Activated T-cell treated with anti-CD3 and anti-CD28 coated beads, Interleukin-2, amount 50 U/mL, for 24 hours (primary cell): ENCODE results near the gene PI4KA.
"Not testable (repeated sequence)": the region's sequence is repeated elsewhere in the genome, so short reads cannot be mapped to it uniquely, and the experiment has no call there.

Experiments
- DNase-seq: peaks from one replicate; pipeline ENCODE4 v3.0.0-alpha.2; 2020
- H3K27ac Mint-ChIP-seq: 2 replicates; pipeline ENCODE4 v1.8.0; 2020; ENCODE audit warnings: mild to moderate bottlenecking, mixed read lengths
- H3K27me3 Mint-ChIP-seq: 2 replicates; pipeline ENCODE4 v1.8.0; 2020; ENCODE audit warnings: mixed read lengths
- H3K36me3 Mint-ChIP-seq: 2 replicates; pipeline ENCODE4 v1.8.0; 2020; ENCODE audit warnings: low read depth, mixed read lengths
- H3K4me1 Mint-ChIP-seq: 2 replicates; pipeline ENCODE4 v1.8.0; 2020; ENCODE audit warnings: low read depth, mixed read lengths
- H3K4me3 Mint-ChIP-seq: 2 replicates; pipeline ENCODE4 v1.8.0; 2020; ENCODE audit warnings: mild to moderate bottlenecking, moderate library complexity, mixed read lengths
- H3K9me3 Mint-ChIP-seq: 2 replicates; pipeline ENCODE4 v1.8.0; 2020; ENCODE audit warnings: mixed read lengths

The PI4KA gene

DNA sequence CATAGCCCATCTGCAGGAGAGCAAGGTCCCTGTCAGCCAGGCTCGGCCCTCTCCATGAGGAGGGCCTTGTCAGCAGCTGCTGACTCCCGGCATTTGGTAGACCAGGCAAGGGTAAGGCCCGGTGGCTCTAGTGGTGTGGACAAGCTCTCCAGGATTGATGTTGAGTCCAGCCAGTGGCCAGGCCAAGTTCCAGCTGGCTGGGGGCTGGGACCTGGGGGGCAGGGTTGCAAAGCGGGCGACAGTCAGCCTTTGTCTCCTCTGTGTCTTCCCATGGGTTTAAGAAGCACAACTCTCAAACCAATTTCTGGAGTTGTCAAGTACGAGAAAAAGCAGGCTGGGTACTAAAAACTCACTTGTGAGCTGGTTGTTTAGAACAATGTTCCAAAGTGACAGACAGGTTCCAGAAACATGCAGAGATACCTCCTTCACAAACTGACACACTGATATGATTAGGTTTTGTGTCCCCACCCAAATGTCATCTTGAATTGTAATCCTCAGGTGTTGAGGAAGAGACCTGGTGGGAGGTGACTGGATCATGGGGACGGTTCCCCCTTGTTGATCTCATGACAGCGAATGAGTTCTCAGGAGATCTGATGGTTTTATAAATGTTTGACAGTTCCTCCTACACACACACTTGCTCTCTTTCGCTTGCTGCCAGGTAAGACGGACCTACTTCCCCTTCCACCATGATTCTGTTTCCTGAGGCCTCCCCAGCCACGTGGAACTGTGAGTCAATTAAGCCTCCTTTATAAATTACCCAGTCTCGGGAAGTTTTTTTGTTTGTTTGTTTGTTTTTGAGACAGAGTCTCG is 137.0 kb downstream of the PI4KA start:
- DNase-seq, result no peak
- no peaks in the 10 kb centered on the region for H3K9me3 Mint-ChIP-seq
- no peaks in the 10 kb centered on the region for H3K4me1 Mint-ChIP-seq
- peaks cover 58% of the 10 kb centered on the region for H3K36me3 Mint-ChIP-seq
- H3K27me3 Mint-ChIP-seq, result no peaks in the 10 kb centered on the region
- no peak overlapping the region for H3K4me3 Mint-ChIP-seq
- peak overlapping the region; percentile 3 for H3K27ac Mint-ChIP-seq

GRCh38 chr22:20720692-20721408 is 137.8 kb downstream of the PI4KA start:
- peaks cover 55% of the 10 kb centered on the region for H3K36me3 Mint-ChIP-seq
- H3K4me1 Mint-ChIP-seq, result no peaks in the 10 kb centered on the region
- no peaks in the 10 kb centered on the region for H3K9me3 Mint-ChIP-seq
- no peak overlapping the region for H3K4me3 Mint-ChIP-seq
- DNase-seq, result no peak
- H3K27me3 Mint-ChIP-seq, result no peaks in the 10 kb centered on the region
- H3K27ac Mint-ChIP-seq, result no peak overlapping the region

- not testable (repeated sequence) for DNase-seq
Observed at GRCh38 chr22:20718727-20719126, 139.9 kb downstream of the PI4KA start.

GRCh38 chr22:20717981-20718380 is 140.6 kb downstream of the PI4KA start:
- peaks cover 62% of the 10 kb centered on the region for H3K36me3 Mint-ChIP-seq
- H3K4me1 Mint-ChIP-seq, H3K27me3 Mint-ChIP-seq, H3K9me3 Mint-ChIP-seq, DNase-seq, H3K4me3 Mint-ChIP-seq, H3K27ac Mint-ChIP-seq: not testable (repeated sequence)

More at GRCh38 chr22:20718727-20719126, 139.9 kb downstream of the PI4KA start:
- not testable (repeated sequence) for H3K9me3 Mint-ChIP-seq, H3K27ac Mint-ChIP-seq, H3K4me3 Mint-ChIP-seq, H3K27me3 Mint-ChIP-seq, H3K4me1 Mint-ChIP-seq
- peaks cover 57% of the 10 kb centered on the region for H3K36me3 Mint-ChIP-seq

DNA sequence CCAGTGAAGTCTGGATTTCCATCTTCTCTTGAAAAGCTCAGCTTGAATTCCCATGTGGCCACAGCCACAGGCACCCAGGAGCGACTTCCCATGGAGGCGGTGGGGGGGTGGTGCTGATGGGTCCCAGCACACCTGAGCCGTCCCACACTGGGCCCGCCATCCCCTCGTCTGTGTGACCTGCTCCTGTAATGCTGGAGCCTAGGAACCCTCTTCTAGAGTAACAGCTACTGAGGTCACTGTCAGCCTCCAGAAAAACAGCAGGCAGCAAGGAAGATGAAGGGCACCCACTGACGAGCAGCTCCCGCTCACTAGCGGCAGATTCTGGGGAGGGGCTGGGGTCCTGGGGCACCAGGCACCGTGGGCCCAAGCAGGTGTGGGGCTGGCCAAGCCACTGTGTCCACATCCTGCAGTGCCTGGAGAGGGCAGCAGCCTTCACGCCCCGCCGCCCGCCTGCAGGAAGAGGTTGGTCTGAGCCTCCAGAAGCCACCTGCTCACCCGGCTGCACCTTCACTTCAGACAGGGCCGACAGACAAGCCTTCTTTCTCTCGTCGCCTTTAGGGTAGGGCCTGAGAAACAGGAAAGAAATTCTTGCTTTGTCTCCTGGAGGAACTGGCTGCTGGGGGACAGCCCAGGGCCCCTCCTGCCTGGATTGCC is 141.3 kb downstream of the PI4KA start:
- not testable (repeated sequence) for DNase-seq, H3K4me3 Mint-ChIP-seq, H3K27ac Mint-ChIP-seq, H3K27me3 Mint-ChIP-seq, H3K4me1 Mint-ChIP-seq, H3K9me3 Mint-ChIP-seq
- H3K36me3 Mint-ChIP-seq, result peaks cover 58% of the 10 kb centered on the region

DNA sequence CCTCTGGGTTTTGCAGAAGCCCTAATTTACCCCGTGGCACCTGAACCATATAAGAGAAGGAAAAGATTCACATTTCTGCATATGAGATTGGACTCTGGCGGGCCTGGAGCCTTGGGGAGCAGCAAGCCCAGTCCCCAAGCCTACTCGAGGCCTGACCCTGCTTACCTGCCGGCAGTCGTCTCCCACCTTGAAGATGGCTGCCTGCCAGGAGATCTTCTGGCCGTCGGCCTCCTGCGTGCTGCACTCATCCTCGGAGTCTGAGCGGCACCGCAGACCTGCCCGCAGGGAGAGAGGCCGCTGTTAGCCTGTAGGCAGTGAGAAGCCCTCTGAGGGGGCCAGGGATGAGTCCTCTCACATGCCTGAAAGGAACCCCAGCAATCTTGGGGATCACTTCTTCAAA is 145.5 kb downstream of the PI4KA start:
- H3K9me3 Mint-ChIP-seq, DNase-seq, H3K27ac Mint-ChIP-seq, H3K4me3 Mint-ChIP-seq, H3K4me1 Mint-ChIP-seq, H3K27me3 Mint-ChIP-seq: not testable (repeated sequence)
- peaks cover 49% of the 10 kb centered on the region for H3K36me3 Mint-ChIP-seq

DNA sequence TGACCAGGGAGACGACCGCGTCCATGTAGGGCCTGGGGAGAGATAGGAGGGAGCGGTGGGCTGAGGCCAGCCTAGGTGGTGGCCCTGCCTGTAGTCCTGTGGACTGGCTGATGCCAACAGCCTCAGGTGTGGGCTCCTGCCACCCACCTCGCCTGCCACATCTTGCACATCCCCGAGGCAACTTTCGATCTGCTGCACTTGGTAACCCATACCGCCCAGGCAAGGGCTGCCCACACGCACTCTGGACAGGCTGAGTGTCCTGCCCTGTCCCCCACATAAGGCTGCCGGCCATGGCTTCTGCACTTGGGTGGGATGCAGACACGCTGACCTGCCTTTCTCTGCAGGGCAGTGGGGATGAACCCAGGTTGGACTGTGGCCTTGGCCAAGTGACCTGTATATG is 148.6 kb downstream of the PI4KA start:
- H3K27me3 Mint-ChIP-seq, H3K9me3 Mint-ChIP-seq, DNase-seq, H3K27ac Mint-ChIP-seq, H3K4me1 Mint-ChIP-seq, H3K4me3 Mint-ChIP-seq: not testable (repeated sequence)
- H3K36me3 Mint-ChIP-seq, result peaks cover 44% of the 10 kb centered on the region

- not testable (repeated sequence) for H3K4me1 Mint-ChIP-seq
- peaks cover 31% of the 10 kb centered on the region for H3K36me3 Mint-ChIP-seq
Observed at GRCh38 chr22:20707549-20708118, 151.0 kb downstream of the PI4KA start.

GRCh38 chr22:20703816-20704609 is 154.6 kb downstream of the PI4KA start:
- peak; percentile 64 for DNase-seq
- H3K27me3 Mint-ChIP-seq, H3K9me3 Mint-ChIP-seq, H3K27ac Mint-ChIP-seq: not testable (repeated sequence)
- Mint-ChIP-seq H3K4me1 (peaks cover 13% of the 10 kb centered on the region), H3K36me3 (peaks cover 13% of the 10 kb centered on the region), H3K4me3 (peak overlapping the region; percentile 44)

More at GRCh38 chr22:20707549-20708118, 151.0 kb downstream of the PI4KA start:
- not testable (repeated sequence) for H3K27me3 Mint-ChIP-seq, DNase-seq, H3K4me3 Mint-ChIP-seq, H3K27ac Mint-ChIP-seq, H3K9me3 Mint-ChIP-seq

DNA sequence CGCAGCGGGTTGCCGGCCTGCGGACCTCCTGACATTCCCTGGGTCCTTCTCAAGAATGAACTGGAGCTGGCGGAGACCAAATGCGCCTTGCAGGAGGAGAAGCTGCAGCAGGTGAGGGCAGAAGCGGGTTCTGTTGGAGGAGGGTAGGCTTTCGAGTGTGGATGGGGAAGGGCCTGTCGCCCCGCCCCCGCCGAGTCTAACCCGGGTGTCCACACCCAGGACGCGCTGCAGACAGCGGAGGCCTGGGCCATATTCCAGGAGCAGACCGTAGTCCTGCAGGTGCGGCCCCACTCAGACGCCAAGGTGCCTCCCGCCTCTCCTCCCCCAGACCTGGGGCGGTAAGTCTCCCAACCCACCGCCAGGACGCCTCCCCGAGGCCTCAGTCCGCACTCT is 155.2 kb downstream of the PI4KA start:
- peak overlapping the region; percentile 72 for H3K4me3 Mint-ChIP-seq
- peaks cover 13% of the 10 kb centered on the region for H3K36me3 Mint-ChIP-seq

GRCh38 chr22:20702546-20703413 is 155.8 kb downstream of the PI4KA start:
- H3K4me1 Mint-ChIP-seq, result peaks cover 13% of the 10 kb centered on the region
- not testable (repeated sequence) for H3K36me3 Mint-ChIP-seq

More for the DNA sequence above, 155.2 kb downstream of the PI4KA start:
- H3K27ac Mint-ChIP-seq, H3K27me3 Mint-ChIP-seq, DNase-seq, H3K9me3 Mint-ChIP-seq: not testable (repeated sequence)
- H3K4me1 Mint-ChIP-seq, result peaks cover 13% of the 10 kb centered on the region

GRCh38 chr22:20702175-20702545 is 156.5 kb downstream of the PI4KA start:
- H3K36me3 Mint-ChIP-seq, H3K9me3 Mint-ChIP-seq, H3K27me3 Mint-ChIP-seq: not testable (repeated sequence)
- peak; percentile 56 for DNase-seq
- H3K4me1 Mint-ChIP-seq, result peaks cover 13% of the 10 kb centered on the region
- peak overlapping the region; percentile 63 for H3K27ac Mint-ChIP-seq
- peak overlapping the region; percentile 89 for H3K4me3 Mint-ChIP-seq

More at GRCh38 chr22:20702546-20703413, 155.8 kb downstream of the PI4KA start:
- peak overlapping the region; percentile 98 for H3K27ac Mint-ChIP-seq
- H3K27me3 Mint-ChIP-seq, H3K9me3 Mint-ChIP-seq: not testable (repeated sequence)
- peak overlapping the region; percentile 89 for H3K4me3 Mint-ChIP-seq
- peak; percentile 98 for DNase-seq

GRCh38 chr22:20701680-20702136 is 156.9 kb downstream of the PI4KA start:
- peak; percentile 58 for DNase-seq
- Mint-ChIP-seq H3K4me1 (peaks cover 13% of the 10 kb centered on the region), H3K4me3 (peak overlapping the region; percentile 89), H3K27ac (peak overlapping the region; percentile 37)
- H3K27me3 Mint-ChIP-seq, H3K36me3 Mint-ChIP-seq, H3K9me3 Mint-ChIP-seq: not testable (repeated sequence)
